Effector memory CD4-positive, alpha-beta T cell (primary cell): Measurements from ENCODE around the gene LMCD1.

Source experiments
- DNase-seq, 3 donors: peaks; one replicate each; pipeline ENCODE4 v3.0.0-alpha.2; 2020
- H3K27ac ChIP-seq: 2 replicates; pipeline ENCODE4 v1.7.0; 2013; ENCODE audit warnings: mild to moderate bottlenecking, low read length, moderate library complexity; ENCODE audit not compliant: insufficient read depth, poor library complexity, severe bottlenecking
- H3K27me3 ChIP-seq: replicated peaks from 2 replicates; pipeline ENCODE4 v1.7.0; 2013; ENCODE audit warnings: mild to moderate bottlenecking, low read length; ENCODE audit not compliant: insufficient read depth, control insufficient read depth, poor library complexity, severe bottlenecking
- H3K36me3 ChIP-seq: 2 replicates; pipeline ENCODE4 v1.7.0; 2013; ENCODE audit warnings: mild to moderate bottlenecking, low read length, moderate library complexity; ENCODE audit not compliant: control insufficient read depth, insufficient read depth
- H3K4me1 ChIP-seq: 2 replicates; pipeline ENCODE4 v1.7.0; 2013; ENCODE audit warnings: low read length, mild to moderate bottlenecking; ENCODE audit not compliant: control insufficient read depth, insufficient read depth, poor library complexity, severe bottlenecking
- H3K4me3 ChIP-seq: 2 replicates; pipeline ENCODE4 v1.7.0; 2013; ENCODE audit warnings: low read length, low read depth, mild to moderate bottlenecking; ENCODE audit not compliant: insufficient read depth, poor library complexity, severe bottlenecking
- H3K9me3 ChIP-seq: 2 replicates; pipeline ENCODE4 v1.7.0; 2013; ENCODE audit warnings: mild to moderate bottlenecking, low read length, moderate library complexity; ENCODE audit not compliant: control insufficient read depth

The LMCD1 gene

GRCh38 chr3:8607234-8608040 is 105.8 kb downstream of the LMCD1 start:
- no peak for DNase-seq
- H3K27me3 ChIP-seq: no peaks in the 10 kb centered on the region
- no peaks in the 10 kb centered on the region for H3K4me1 ChIP-seq
- no peak overlapping the region for H3K4me3 ChIP-seq
- no peak overlapping the region for H3K27ac ChIP-seq
- no peaks in the 10 kb centered on the region for H3K36me3 ChIP-seq
- no peaks in the 10 kb centered on the region for H3K9me3 ChIP-seq

- DNase-seq: no peak
- Histone ChIP-seq H3K27me3 (no peaks in the 10 kb centered on the region), H3K4me3 (no peak overlapping the region), H3K9me3 (no peaks in the 10 kb centered on the region), H3K4me1 (no peaks in the 10 kb centered on the region), H3K27ac (no peak overlapping the region), H3K36me3 (no peaks in the 10 kb centered on the region)
Measured at GRCh38 chr3:8608041-8608790, 106.6 kb downstream of the LMCD1 start.

GRCh38 chr3:8608791-8609467 is 107.3 kb downstream of the LMCD1 start:
- H3K9me3 ChIP-seq: no peaks in the 10 kb centered on the region

GRCh38 chr3:8610951-8611350 is 109.3 kb downstream of the LMCD1 start:
- H3K4me1 ChIP-seq: no peaks in the 10 kb centered on the region
- no peak overlapping the region for H3K4me3 ChIP-seq
- no peaks in the 10 kb centered on the region for H3K27me3 ChIP-seq
- H3K36me3 ChIP-seq: no peaks in the 10 kb centered on the region
- H3K27ac ChIP-seq: no peak overlapping the region
- no peaks in the 10 kb centered on the region for H3K9me3 ChIP-seq
- no peak for DNase-seq

More at GRCh38 chr3:8608791-8609467, 107.3 kb downstream of the LMCD1 start:
- H3K27ac ChIP-seq: no peak overlapping the region
- H3K36me3 ChIP-seq: no peaks in the 10 kb centered on the region
- no peaks in the 10 kb centered on the region for H3K4me1 ChIP-seq
- H3K27me3 ChIP-seq: no peaks in the 10 kb centered on the region
- DNase-seq: no peak
- H3K4me3 ChIP-seq: no peak overlapping the region

- H3K36me3 ChIP-seq: no peaks in the 10 kb centered on the region
- no peak overlapping the region for H3K27ac ChIP-seq
- no peaks in the 10 kb centered on the region for H3K9me3 ChIP-seq
- H3K4me3 ChIP-seq: no peak overlapping the region
- DNase-seq: no peak
- no peaks in the 10 kb centered on the region for H3K27me3 ChIP-seq
- no peaks in the 10 kb centered on the region for H3K4me1 ChIP-seq
Measured at GRCh38 chr3:8617921-8618320, 116.3 kb downstream of the LMCD1 start.

GRCh38 chr3:8618950-8619349 is 117.3 kb downstream of the LMCD1 start:
- Histone ChIP-seq H3K27ac (no peak overlapping the region), H3K4me1 (no peaks in the 10 kb centered on the region), H3K36me3 (no peaks in the 10 kb centered on the region), H3K9me3 (no peaks in the 10 kb centered on the region), H3K27me3 (no peaks in the 10 kb centered on the region), H3K4me3 (no peak overlapping the region)
- no peak for DNase-seq

- no peaks in the 10 kb centered on the region for H3K36me3 ChIP-seq
- no peak for DNase-seq
Measured at GRCh38 chr3:8619548-8619947, 117.9 kb downstream of the LMCD1 start.

GRCh38 chr3:8621141-8621540 is 119.5 kb downstream of the LMCD1 start:
- H3K27me3 ChIP-seq: no peaks in the 10 kb centered on the region
- H3K4me1 ChIP-seq: no peaks in the 10 kb centered on the region
- H3K27ac ChIP-seq: no peak overlapping the region
- no peaks in the 10 kb centered on the region for H3K36me3 ChIP-seq
- H3K4me3 ChIP-seq: no peak overlapping the region
- no peak for DNase-seq
- H3K9me3 ChIP-seq: no peaks in the 10 kb centered on the region

More at GRCh38 chr3:8619548-8619947, 117.9 kb downstream of the LMCD1 start:
- no peaks in the 10 kb centered on the region for H3K27me3 ChIP-seq
- H3K27ac ChIP-seq: no peak overlapping the region
- H3K4me3 ChIP-seq: no peak overlapping the region
- H3K4me1 ChIP-seq: no peaks in the 10 kb centered on the region
- H3K9me3 ChIP-seq: no peaks in the 10 kb centered on the region

- no peak overlapping the region for H3K4me3 ChIP-seq
- H3K27me3 ChIP-seq: no peaks in the 10 kb centered on the region
- H3K9me3 ChIP-seq: no peaks in the 10 kb centered on the region
- H3K27ac ChIP-seq: no peak overlapping the region
- no peak for DNase-seq
- H3K36me3 ChIP-seq: no peaks in the 10 kb centered on the region
- H3K4me1 ChIP-seq: no peaks in the 10 kb centered on the region
Measured at GRCh38 chr3:8621872-8622271, 120.2 kb downstream of the LMCD1 start.
